ENCODE measurements around the gene PPM1E.
"Not testable (repeated sequence)": the region's sequence is repeated elsewhere in the genome, so short reads cannot be mapped to it uniquely, and the experiment has no call there.

Gene PPM1E

GRCh38 chr17:58957725-58958073 is 202.0 kb downstream of the PPM1E start:
- DNase-seq, result not testable (repeated sequence)

DNA sequence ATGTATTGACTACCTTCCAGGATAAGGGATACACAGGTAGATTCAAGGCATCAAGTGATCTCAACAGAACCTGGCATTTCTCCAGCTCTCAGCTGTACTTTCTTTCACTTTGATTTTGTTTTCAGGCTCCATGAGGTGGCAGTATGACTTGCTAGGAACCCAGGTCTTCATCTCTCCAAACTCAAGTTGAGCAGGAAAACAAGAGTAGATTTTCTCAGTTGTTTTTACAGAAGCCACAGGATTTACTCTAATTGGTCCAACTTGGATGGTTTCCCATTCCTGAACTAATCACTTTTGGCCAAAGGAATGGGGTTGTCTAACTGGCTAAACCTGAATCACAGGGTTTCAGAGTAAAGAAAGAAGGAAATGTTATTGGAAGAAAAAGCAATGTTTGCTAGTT is 204.4 kb downstream of the PPM1E start:
- DNase-seq, result no peak

GRCh38 chr17:58965221-58965620 is 209.6 kb downstream of the PPM1E start:
- DNase-seq, result no peak

GRCh38 chr17:58966208-58966607 is 210.6 kb downstream of the PPM1E start:
- DNase-seq, result no peak

DNA sequence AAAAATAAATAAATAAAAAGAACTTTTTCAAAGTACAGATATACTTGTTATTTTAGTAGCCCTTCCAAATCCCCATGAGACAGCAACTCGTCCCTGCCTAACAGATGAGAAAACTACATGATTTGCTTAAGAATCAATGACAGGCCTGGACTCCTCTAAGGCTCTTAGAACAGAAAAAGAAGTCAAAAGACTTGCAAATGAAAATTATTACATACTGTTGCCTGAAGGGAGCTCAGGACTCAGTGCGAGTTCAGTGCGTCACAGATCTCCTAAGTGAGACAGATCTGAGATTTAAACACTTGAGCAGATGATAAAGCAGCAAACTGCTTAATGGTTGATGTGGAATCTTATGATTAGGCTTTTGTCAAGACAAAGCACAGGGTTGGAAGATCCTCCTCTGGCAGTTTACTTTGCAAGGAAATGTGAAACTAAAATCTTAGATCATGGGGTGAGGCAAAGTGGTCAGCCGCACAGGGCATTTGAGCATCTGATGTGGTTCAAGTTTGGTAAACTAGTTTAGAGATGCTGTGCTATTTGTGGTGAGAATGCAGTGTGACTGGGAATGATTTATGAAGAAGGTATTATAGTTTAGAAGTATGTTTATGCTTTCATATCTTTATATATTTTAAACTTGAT is 212.9 kb downstream of the PPM1E start:
- DNase-seq, result no peak

GRCh38 chr17:58969156-58969555 is 213.5 kb downstream of the PPM1E start:
- DNase-seq, result no peak

DNA sequence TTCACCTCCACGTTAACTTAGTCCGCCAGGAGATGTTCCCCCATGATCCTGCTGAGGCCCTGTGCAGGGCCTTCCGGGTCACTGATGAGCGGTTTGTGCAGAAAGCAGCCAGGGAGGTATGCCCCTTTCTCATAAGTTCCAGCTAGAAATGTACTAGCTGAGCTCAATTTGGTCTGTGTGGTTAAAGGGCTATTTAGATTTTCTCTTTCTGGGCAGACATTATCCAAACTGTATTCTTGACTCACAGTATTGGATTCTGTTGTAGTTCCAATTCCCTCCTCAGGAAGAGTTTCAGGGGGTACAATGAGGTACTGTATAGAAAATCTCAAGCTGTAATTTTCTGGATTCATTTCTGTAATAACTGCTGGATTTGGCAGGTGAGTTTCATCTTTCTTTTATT is 214.0 kb downstream of the PPM1E start:
- DNase-seq, result no peak

DNA sequence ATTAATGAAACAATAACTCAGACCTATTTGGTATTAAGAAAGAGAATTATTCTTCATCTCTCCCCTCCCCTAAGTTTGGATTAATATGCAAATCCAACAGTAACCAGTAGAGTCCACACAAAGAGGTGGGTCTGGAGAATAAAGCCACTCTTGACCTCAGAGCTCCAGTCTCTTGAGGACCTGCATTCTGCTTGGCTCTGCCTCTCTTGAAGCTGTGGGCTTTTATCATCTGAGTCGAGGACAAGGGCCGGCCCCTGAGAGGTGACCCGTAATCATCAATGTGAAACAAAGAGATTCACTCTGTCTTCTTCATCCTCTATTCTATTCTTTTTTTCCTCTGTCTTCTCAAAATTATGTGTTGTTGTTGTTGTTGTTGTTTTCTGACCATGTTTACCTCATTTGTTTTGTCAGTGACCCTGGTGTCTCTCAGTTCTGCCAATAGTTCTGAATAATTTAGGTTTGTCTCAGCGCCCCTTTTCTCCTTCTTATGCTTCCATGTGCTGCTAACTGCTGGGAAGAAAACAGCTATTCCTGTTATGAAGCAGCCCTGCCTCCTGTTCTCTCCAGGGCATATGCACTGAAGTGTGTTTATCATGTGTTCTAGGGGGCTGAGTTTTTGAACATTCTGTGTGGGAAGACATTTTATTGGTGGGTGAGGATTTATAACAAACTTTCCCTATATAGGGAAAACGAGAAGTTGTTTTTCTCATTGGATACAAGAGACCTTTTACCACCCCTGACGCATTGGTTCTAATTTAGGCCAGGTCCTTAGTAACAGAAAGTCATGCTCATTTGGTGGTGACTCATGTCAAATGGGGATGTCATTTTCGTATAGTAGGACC is 215.2 kb downstream of the PPM1E start:
- no peak for DNase-seq

DNA sequence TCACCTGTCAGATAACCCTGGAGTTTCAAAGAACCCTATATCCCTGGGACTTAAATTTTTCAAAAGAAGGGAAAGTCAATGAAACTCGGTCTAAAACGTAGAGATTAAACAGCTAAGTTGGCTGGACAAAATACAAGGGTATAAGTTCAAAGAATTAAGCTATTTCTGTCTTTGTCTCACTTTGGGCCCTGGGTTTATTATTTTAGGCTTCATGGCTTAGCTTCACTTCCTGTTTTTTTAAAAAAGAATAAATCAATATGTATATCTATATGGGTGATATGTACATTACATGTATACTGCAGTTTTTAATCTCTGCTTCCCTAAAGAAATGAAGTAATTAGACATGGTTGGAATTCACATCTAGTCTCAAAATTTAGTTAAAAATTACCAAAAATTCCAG is 218.7 kb downstream of the PPM1E start:
- DNase-seq, result no peak

DNA sequence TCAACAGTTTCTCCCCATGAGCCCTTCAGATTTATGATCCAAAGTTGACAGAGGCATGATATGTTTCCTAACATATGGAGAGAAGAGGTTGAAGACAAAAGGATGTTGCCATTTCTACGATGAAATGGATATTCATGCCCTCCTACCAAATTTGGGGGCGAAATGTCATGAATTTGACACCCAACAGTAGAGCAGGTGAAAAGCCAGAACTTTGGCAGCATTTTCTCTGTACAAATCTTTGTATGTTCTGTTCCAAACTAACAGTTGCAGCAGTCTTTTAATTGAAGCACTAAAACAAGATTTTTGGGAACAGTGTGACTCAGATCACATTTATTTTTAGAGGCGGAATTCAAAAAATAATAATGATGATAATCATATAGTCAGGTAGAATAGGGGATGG is 220.9 kb downstream of the PPM1E start:
- no peak for DNase-seq

GRCh38 chr17:58980706-58981481 is 225.2 kb downstream of the PPM1E start:
- no peak for DNase-seq

DNA sequence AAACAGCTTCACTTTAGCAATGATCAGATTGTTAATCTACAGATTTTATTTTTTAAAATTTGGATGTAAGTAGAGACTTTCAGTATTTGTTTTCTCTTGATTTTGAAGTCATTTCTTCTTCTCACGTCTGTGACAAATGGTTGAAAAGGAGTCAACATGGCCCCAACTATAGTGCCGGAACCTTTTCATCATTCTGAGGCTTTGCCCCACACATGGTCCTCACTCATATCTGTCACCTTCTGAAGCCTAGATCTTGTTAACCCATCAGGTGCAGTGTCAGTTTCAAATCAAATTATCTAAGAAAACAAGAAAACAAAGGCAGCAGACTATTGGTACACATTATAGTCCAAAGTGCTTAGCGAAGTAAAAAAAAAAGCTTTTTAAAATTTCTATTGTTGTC is 227.0 kb downstream of the PPM1E start:
- no peak for DNase-seq

DNA sequence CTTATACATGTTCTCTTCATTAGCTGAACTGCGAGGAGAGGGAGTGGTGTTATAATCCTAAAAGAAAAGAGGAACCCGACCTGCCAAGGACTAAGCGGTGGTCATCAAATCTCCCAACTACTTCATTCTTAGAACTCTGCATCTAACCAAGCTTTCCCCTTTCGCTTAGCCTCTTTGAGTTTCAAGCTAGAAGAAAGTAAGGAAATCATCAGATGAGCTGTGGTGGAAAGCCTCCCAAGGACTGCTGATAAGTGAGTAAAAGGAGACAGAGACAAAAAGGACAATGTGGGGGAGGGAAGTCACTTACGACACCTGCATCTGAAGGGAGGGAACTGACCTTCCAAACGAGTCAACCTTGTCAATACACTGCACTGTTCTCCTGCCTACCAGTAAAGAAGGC is 229.7 kb downstream of the PPM1E start:
- DNase-seq, result no peak

DNA sequence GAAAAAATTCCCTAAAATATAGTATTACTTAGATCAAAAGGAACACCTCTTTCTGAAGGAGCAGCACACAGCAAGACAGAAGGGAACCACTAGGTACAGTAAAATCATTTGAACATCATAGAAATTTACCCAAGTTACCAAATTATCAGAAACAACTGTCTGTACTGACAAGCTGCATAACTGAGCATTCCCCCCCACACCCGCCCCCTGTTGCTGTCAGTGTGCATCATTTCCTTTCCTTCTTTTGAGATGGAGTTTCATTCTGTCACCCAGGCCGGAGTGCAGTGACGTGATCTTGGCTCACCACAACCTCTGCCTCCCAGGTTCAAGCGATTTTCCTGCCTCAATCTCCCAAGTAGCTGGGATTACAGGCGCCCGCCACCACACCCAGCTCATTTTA is 230.3 kb downstream of the PPM1E start:
- no peak for DNase-seq

- DNase-seq, result no peak
These were observed 234.0 kb downstream of the PPM1E start for GRCh38 chr17:58989629-58990028.

DNA sequence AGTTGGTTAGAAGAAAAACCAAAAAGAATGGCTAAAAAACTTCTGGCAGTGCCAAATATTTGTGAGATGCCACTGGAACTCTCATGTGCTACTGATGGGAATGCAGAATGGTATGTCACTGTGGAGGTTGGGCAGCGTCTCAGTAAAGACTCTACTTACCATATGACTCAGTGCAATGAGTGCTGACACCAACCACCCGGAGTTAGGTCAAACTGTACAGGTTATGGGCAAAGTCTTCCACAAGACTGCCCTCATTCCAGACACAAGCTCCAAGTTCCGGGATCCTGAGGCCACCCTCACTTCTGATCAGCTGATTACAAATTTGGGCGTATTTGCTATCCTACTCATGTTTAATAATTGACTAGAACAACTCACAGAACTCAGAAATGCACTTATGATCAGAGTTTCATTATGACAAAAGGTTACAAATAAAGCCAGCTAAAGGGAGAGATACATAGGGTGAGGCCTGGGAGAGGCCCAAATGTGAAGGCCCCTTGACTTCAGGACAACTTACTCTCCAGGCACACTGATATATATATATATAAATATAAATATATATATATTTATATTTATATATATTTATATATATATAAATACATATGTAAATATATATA is 236.2 kb downstream of the PPM1E start:
- DNase-seq, result no peak

- no peak for DNase-seq
These were observed 237.7 kb downstream of the PPM1E start for GRCh38 chr17:58993311-58993710.

- no peak for DNase-seq
These were observed 239.7 kb downstream of the PPM1E start for GRCh38 chr17:58995247-58995940.

DNA sequence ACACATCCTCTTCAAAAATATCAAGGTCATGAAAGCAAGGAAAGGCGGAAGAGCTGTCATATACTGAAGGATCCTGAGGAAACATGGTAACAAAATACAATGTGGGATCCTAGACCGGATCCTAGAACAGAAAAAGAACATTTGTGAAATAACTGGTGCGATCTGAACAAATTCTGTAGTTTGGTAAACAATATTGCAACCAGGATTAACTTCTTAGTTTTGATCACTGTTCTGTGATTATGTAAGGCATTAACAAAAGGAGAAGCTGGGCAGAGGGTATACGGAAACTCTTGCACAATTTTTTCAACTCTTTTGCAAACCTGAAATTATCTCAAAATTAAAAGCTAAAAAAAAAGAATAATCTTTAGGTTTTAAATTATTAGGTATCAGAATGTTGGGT is 241.3 kb downstream of the PPM1E start:
- DNase-seq, result no peak

- DNase-seq, result no peak
These were observed 242.3 kb downstream of the PPM1E start for GRCh38 chr17:58997756-58998553.

DNA sequence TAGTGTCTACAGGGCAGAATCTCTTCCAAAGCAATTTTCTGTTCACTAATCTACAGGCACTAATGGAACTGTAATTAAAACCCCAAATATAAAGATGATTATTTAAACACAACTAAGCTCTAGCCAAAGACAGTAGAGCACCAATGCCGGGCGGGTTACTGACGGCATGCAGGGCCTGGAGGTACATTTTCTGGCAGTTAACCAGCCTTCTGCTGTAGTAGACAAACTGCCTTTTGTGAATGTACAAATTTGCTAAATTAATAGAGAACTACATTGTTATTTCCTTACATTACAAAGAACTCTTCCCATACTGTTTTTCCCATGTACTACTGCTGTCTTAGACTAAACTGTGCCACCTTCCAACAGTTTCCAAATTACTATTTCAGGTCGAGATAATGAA is 243.2 kb downstream of the PPM1E start:
- DNase-seq, result no peak

GRCh38 chr17:58999500-58999899 is 243.8 kb downstream of the PPM1E start:
- no peak for DNase-seq

Data from activated naive CD4-positive, alpha-beta T cell treated with Interleukin-2 at 50 U/mL for 16 hours (primary cell).